GM13977 (cell line): Measurements from ENCODE around the gene TMEM132D.

Experiments used
- DNase-seq: peaks from one replicate; pipeline ENCODE4 v3.0.0; 2012; ENCODE audit warnings: low spot score
- in situ Hi-C: fragments of 300-500 bp; cut with MboI; formaldehyde crosslinking; loops from one replicate; pipeline ENCODE4 v1.12.0; 2022; ENCODE audit warnings: low sequenced_read_pairs, low pct_unique_long_range_greater_than_20kb, mixed read lengths, inconsistent platforms; ENCODE audit not compliant: unreplicated experiment
- TF ChIP-seq, protein P1 (sequence below): IDR thresholded peaks from 2 replicates; pipeline ENCODE4 v1.5.1; 2012; ENCODE audit warnings: mild to moderate bottlenecking, control low read depth; ENCODE audit not compliant: insufficient read depth; ENCODE audit errors: extremely low read depth, missing control alignments

The TMEM132D gene

DNA sequence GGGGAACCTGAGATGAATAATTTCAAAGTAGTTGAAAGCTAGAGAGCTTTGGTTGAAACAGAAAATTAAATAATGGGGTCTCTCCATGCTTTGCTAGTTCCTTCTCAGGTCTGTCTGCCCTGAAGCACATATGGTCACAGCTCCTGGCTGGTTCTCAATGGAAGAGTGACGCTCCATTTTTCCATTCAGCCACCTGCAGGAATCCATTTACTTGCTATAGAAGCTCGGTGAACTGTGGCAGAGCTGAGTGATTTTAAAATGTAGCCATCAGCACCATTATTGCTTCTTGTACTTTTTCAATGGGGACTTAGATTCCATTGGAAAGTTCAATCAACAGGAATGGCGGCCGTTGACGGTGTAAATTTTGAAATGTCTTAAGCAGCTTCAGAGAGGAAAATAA, 525.3 kb downstream of the TMEM132D start:
- TF ChIP-seq, protein P1, sequence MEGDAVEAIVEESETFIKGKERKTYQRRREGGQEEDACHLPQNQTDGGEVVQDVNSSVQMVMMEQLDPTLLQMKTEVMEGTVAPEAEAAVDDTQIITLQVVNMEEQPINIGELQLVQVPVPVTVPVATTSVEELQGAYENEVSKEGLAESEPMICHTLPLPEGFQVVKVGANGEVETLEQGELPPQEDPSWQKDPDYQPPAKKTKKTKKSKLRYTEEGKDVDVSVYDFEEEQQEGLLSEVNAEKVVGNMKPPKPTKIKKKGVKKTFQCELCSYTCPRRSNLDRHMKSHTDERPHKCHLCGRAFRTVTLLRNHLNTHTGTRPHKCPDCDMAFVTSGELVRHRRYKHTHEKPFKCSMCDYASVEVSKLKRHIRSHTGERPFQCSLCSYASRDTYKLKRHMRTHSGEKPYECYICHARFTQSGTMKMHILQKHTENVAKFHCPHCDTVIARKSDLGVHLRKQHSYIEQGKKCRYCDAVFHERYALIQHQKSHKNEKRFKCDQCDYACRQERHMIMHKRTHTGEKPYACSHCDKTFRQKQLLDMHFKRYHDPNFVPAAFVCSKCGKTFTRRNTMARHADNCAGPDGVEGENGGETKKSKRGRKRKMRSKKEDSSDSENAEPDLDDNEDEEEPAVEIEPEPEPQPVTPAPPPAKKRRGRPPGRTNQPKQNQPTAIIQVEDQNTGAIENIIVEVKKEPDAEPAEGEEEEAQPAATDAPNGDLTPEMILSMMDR = no peak
- DNase-seq = no peak
- in situ Hi-C loops = no loop called here

DNA sequence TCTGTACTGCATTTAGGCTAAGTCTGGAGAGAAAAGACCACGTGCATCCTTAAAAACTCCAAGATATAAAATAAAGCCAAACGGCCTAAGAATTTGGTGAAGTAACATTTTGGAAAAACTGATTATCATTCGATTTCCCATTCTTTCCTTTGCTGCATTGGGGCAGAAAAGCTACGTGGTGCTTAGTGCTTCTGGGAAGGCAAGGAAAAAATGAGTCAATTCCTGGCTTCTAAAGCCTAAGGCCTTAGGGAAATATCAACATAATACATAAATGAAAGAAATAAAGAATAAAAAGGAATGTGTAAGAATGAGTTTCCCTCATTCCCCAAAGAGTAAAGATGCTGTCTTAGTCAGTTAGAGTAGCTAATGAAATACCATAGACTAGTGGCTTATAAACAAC, 530.1 kb downstream of the TMEM132D start:
- TF ChIP-seq, protein P1 = no peak
- in situ Hi-C loops = no loop called here
- DNase-seq = no peak

DNA sequence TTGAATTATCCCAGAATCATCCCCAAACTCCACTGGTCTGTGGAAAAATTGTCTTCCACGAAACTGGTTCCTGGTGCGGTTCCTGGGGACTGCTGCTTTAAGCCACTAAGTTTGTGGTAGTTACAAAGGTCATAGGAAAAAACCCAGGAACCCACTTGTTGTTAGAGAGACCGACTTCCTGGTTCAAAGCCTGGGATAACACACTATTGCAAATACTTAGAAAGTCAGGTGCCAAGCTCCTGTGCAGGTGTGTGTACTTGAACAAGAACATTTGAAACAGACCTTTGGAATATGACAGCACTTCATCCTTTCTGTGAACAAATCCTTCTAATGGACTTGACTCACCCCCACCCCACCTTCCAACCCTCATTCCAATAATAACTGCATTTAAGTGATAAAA, 530.9 kb downstream of the TMEM132D start:
- no peak for DNase-seq
- TF ChIP-seq, protein P1 = no peak
- in situ Hi-C loops = no loop called here

DNA sequence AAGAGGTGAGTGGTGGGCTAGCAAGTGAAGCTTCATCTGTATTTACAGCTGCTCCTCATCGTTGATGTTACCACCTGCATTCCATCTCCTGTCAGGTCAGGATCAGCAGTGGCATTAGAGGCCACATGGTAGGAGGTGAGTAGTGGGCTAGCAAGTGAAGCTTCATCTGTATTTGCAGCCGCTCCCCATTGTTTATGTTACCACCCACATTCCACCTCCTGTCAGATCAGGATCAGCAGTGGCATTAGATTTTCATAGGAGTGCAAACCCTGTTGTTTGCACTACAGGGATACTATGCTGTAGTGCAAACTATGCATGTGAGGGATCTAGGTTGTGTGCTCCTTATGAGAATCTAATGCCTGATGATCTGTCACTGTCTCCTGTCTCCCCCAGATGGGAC, 531.5 kb downstream of the TMEM132D start:
- TF ChIP-seq, protein P1 = no peak
- no peak for DNase-seq
- in situ Hi-C loops = no loop called here

DNA sequence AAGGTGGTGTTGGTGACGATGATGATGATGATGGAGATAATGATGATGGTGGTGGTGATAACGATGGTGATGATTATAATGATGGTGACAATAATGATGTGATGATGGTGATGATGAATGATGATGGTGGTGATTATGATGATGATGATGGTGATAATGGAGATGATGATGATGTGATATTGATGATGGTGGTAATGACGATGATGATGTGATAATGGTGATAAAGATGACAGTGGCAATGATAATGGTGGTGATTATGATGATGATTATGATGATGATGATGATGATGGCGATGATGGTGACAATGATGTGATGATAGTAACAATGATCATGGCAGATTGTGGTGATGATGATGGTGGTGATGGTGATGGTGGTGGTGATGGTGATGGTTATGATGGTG, 532.6 kb downstream of the TMEM132D start:
- no peak for DNase-seq
- in situ Hi-C loops = no loop called here
- TF ChIP-seq, protein P1 = no peak

DNA sequence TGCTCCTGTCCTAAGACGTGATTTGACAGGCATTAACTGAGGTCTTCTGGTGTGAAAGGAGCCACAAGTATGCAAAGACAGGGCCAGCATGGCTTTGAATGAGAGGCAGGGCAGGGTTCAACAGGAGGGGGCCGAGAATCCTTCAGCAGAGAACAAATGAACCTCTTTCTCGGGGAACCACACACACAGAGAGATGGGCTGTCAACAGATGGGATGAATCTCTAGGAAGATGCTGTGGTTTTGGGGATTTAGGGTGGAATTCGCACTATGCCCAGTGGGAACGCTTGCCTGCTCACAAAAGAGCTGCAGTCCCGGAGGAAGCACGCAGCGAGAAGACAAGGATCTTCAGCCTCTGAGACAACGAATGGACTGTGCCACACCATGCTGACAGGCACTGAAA, 537.2 kb downstream of the TMEM132D start:
- TF ChIP-seq, protein P1 = no peak
- no peak for DNase-seq
- in situ Hi-C loops = no loop called here

DNA sequence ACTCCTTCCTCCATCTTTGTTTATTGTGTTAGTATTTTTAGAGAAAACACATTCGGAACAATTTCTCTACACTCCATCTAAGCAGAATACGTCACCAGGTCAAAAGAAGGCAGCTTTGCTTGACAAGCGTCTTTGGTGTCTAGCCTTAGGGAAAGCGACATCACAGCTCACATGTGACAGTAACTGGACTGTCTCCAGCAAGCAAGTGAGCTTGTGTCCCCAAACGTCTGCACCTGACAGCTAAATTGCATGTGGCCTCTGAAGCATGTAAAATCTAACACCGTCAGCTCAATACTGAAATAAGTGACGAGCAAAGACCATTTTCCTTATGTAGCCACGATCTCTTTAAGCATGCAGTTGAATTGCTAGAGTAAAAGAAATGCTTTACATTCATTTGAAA, 540.8 kb downstream of the TMEM132D start:
- TF ChIP-seq, protein P1 = no peak
- in situ Hi-C loops = no loop called here
- DNase-seq = no peak
